Measurements from ENCODE around the gene AKAP8L.

The AKAP8L gene

GRCh38 chr19:15456871-15457700 is 38.3 kb upstream of the AKAP8L start:
- no peak for TF ChIP-seq Cebpa-rat (IDR thresholded peaks at IDR 0.05)
- Histone ChIP-seq H4K20me1 (no peaks in the 10 kb centered on the region), H3K27ac (peak overlapping the region; percentile 34; the same call in 1 of the 2 replicates), H3K4me2 (peak overlapping the region; percentile 49), H3K4me3 (no peak overlapping the region), H3K36me3 (peaks cover 63% of the 10 kb centered on the region; the same call in 1 of the 2 replicates), H3K9me3 (0 out of 2 replicates have a peak, but pooled peaks cover 5% of the 10 kb centered on the region), H3K9ac (no peak overlapping the region), H3K4me1 (peaks cover 32% of the 10 kb centered on the region), H3K27me3 (no peaks in the 10 kb centered on the region)

GRCh38 chr19:15456441-15456840 is 37.7 kb upstream of the AKAP8L start:
- H3K36me3 ChIP-seq = peaks cover 63% of the 10 kb centered on the region; the same call in 1 of the 2 replicates

GRCh38 chr19:15455996-15456395 is 37.2 kb upstream of the AKAP8L start:
- 0 out of 2 replicates have a peak, but pooled peaks cover 5% of the 10 kb centered on the region for H3K9me3 ChIP-seq
- no peak overlapping the region for H3K4me2 ChIP-seq
- peaks cover 63% of the 10 kb centered on the region; the same call in 1 of the 2 replicates for H3K36me3 ChIP-seq
- no peak overlapping the region for H3K27ac ChIP-seq
- no peaks in the 10 kb centered on the region for H4K20me1 ChIP-seq
- H3K9ac ChIP-seq = no peak overlapping the region
- H3K27me3 ChIP-seq = no peaks in the 10 kb centered on the region
- no peak for TF ChIP-seq Cebpa-rat (IDR thresholded peaks at IDR 0.05)
- H3K4me3 ChIP-seq = no peak overlapping the region
- H3K4me1 ChIP-seq = peaks cover 23% of the 10 kb centered on the region

More at GRCh38 chr19:15456441-15456840, 37.7 kb upstream of the AKAP8L start:
- H3K27ac ChIP-seq = no peak overlapping the region
- H3K4me2 ChIP-seq = no peak overlapping the region
- 0 out of 2 replicates have a peak, but pooled peaks cover 5% of the 10 kb centered on the region for H3K9me3 ChIP-seq
- H3K4me1 ChIP-seq = peaks cover 25% of the 10 kb centered on the region
- H3K4me3 ChIP-seq = no peak overlapping the region
- no peaks in the 10 kb centered on the region for H3K27me3 ChIP-seq
- no peaks in the 10 kb centered on the region for H4K20me1 ChIP-seq
- no peak overlapping the region for H3K9ac ChIP-seq
- TF ChIP-seq Cebpa-rat (IDR thresholded peaks at IDR 0.05) = no peak

- Histone ChIP-seq H4K20me1 (no peaks in the 10 kb centered on the region), H3K4me1 (peaks cover 33% of the 10 kb centered on the region), H3K36me3 (peaks cover 54% of the 10 kb centered on the region; the same call in 1 of the 2 replicates), H3K4me2 (no peak overlapping the region), H3K27ac (no peak overlapping the region; the same call in 1 of the 2 replicates), H3K9ac (no peak overlapping the region), H3K4me3 (no peak overlapping the region), H3K9me3 (0 out of 2 replicates have a peak, but pooled peaks cover 5% of the 10 kb centered on the region), H3K27me3 (no peaks in the 10 kb centered on the region)
- TF ChIP-seq Cebpa-rat (IDR thresholded peaks at IDR 0.05) = no peak
These were observed 35.4 kb upstream of the AKAP8L start for GRCh38 chr19:15453906-15454860.

- Histone ChIP-seq H3K4me1 (peaks cover 40% of the 10 kb centered on the region), H3K27ac (0 out of 2 replicates have a peak overlapping the region, but pooled peaks have one; percentile 2), H3K9me3 (0 out of 2 replicates have a peak, but pooled peaks cover 5% of the 10 kb centered on the region), H3K4me2 (no peak overlapping the region), H3K4me3 (no peak overlapping the region), H3K9ac (no peak overlapping the region), H3K36me3 (peaks cover 52% of the 10 kb centered on the region; the same call in 1 of the 2 replicates), H3K27me3 (no peaks in the 10 kb centered on the region), H4K20me1 (no peaks in the 10 kb centered on the region)
- no peak for TF ChIP-seq Cebpa-rat (IDR thresholded peaks at IDR 0.05)
These were observed 34.3 kb upstream of the AKAP8L start for GRCh38 chr19:15453091-15453578.

GRCh38 chr19:15452111-15453047 is 33.6 kb upstream of the AKAP8L start:
- H3K4me1 ChIP-seq = peaks cover 40% of the 10 kb centered on the region
- H3K27ac ChIP-seq = 0 out of 2 replicates have a peak overlapping the region, but pooled peaks have one; percentile 2
- H3K4me3 ChIP-seq = no peak overlapping the region
- H3K4me2 ChIP-seq = no peak overlapping the region
- no peak overlapping the region for H3K9ac ChIP-seq
- 0 out of 2 replicates have a peak, but pooled peaks cover under 1% of the 10 kb centered on the region for H3K9me3 ChIP-seq
- no peaks in the 10 kb centered on the region for H3K27me3 ChIP-seq
- no peaks in the 10 kb centered on the region for H4K20me1 ChIP-seq
- H3K36me3 ChIP-seq = peaks cover 44% of the 10 kb centered on the region; the same call in 1 of the 2 replicates
- no peak for TF ChIP-seq Cebpa-rat (IDR thresholded peaks at IDR 0.05)

GRCh38 chr19:15450528-15450890 is 31.7 kb upstream of the AKAP8L start:
- Histone ChIP-seq H3K4me2 (peak overlapping the region; percentile 75), H3K4me3 (no peak overlapping the region), H4K20me1 (no peaks in the 10 kb centered on the region), H3K27me3 (no peaks in the 10 kb centered on the region), H3K9ac (no peak overlapping the region), H3K27ac (peak overlapping the region; percentile 56; the same call in 1 of the 2 replicates), H3K4me1 (peaks cover 57% of the 10 kb centered on the region), H3K9me3 (no peaks in the 10 kb centered on the region), H3K36me3 (peaks cover 29% of the 10 kb centered on the region; the same call in 1 of the 2 replicates)
- no peak for TF ChIP-seq Cebpa-rat (IDR thresholded peaks at IDR 0.05)

Measured in BLaER1 (cell line).